Activated CD4-positive, CD25-positive, alpha-beta regulatory T cell treated with anti-CD3 and anti-CD28 coated beads, Interleukin-2, amount 50 U/mL, for 24 hours (primary cell): ENCODE results near the gene TRMT44.
"Not testable (repeated sequence)": the region's sequence is repeated elsewhere in the genome, so short reads cannot be mapped to it uniquely, and the experiment has no call there.

Experiments
- ATAC-seq, 2 donors: fragments of 150-1000 bp; cut with Tn5 transposase; one replicate each; pipeline ENCODE4 v1.10.0; 2021; ENCODE audit warnings: mild to moderate bottlenecking in 1 of 2, moderate library complexity in 1 of 2

The TRMT44 gene

DNA sequence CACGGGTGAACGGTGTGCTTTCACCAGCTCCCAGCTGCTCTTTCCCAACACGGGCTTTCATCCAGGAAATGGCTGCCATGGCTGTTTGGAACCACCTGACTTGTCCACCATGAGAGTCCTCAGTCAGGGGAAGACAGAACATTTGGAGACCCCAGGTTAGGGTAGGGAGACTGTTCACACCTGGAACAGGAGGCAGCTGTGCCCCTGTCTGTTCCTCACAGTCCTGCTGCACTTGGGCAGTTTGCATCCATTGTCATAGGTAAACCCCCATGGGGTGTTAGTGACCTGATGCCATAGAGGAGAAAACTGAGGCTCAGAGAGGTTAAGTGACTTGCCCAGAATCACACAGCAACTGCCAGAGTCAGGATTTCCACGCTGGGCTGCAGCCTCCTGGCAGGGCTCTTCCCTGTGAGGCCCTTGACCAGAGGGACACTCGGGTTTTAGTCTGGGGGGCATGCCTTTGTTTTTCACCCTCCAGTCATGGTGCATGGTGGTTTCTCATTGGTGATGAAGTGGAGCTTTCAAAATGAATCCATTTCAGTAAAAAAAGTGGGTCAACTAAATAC lies 54.5 kb downstream of the TRMT44 start:
- ATAC-seq: no peak

DNA sequence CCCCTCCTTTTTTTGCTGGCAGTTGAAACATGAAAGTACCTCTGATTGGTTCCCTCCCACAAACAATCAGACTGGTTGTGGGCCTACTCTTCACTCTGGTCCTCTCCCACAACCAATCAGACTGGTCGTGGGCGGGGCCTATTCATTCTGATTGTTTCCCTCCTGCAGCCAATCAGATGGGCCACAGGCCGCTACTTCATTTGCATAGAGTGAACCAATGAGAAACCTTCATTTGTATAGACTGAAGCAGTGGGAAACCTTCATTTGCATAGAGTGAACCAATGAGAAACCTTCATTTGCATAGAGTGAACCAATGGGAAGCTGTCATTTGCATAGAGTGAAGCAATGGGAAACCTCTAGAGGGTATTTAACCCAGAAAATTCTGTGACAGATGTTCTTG lies 55.2 kb downstream of the TRMT44 start:
- ATAC-seq: no peak

DNA sequence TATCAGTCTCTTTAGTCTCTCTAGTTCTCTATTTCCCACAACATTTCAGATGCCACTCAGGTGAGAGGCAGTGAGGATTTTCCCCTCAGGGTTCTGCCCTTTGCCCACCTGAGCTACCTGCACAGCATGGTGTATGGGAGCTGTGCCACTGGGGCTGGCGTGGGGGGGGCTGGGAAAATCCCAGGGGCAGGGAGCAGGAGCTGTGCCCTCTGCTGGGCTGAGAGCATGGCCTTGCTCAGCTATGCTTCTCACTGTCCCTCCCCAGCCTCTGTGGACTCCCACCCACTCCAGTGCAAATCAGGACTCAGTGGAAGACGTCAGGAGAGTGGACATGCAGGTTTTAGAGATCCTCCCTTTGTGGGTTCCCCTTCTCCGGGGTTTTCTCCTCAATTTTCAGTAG lies 57.2 kb downstream of the TRMT44 start:
- ATAC-seq: no peak

DNA sequence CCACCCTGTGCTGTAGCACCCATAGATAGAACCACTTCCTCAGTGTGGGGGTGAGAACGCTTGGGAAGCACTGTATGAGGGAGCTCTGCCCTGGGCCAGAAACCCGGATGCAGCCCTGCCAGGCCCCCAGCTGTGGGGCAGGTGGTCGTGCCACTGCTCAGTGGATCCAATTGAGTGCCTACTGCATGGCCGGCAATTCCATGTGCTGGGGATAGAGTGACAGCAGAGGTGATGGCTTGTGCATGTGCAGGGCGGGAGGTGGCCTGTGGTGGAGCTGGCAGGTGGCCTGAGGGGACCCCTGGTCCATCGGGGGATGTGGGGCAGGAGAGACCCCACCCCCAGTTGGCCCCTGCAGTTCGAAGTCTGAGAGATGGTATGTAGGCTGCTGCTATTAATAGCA lies 60.4 kb downstream of the TRMT44 start:
- ATAC-seq: no peak

DNA sequence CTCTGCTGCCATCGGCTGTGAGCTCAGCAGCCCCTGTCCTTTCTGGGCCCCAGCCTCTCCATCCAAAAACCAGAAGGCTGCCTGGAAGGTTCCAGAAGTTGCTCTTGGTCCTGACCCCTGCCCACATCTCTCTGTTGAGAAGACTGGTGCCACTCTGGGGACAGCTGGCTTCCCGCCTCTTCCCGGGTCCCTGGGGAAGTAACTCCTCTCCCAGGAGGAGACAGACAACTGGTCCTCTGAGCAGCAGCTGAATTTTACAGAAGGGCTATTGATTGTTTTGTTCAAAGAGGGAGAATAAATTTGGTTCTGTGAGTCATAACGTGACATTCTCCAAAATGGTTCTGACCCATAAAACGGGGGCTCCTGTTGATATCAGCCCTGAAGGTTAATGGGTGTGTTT lies 61.2 kb downstream of the TRMT44 start:
- ATAC-seq: no peak

DNA sequence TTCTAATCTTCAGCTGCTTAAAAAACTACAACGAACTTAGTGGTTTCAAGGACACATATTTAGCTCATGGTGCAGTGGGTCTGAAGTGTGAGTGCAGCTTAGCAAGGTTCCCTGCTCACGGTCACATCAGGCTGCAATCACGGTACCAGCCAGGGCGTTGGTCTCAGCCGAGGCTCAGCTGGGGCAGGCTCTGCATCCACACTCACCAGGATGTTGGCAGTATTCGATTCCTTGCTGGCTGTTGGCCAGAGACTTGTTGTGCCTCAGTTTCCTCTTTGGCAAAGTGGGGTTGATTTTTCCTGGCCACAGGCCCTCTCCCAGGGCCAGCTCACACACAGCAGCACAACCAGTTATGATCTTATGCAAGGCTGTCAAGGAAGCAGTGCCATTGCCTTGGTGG lies 61.8 kb downstream of the TRMT44 start:
- no peak for ATAC-seq

DNA sequence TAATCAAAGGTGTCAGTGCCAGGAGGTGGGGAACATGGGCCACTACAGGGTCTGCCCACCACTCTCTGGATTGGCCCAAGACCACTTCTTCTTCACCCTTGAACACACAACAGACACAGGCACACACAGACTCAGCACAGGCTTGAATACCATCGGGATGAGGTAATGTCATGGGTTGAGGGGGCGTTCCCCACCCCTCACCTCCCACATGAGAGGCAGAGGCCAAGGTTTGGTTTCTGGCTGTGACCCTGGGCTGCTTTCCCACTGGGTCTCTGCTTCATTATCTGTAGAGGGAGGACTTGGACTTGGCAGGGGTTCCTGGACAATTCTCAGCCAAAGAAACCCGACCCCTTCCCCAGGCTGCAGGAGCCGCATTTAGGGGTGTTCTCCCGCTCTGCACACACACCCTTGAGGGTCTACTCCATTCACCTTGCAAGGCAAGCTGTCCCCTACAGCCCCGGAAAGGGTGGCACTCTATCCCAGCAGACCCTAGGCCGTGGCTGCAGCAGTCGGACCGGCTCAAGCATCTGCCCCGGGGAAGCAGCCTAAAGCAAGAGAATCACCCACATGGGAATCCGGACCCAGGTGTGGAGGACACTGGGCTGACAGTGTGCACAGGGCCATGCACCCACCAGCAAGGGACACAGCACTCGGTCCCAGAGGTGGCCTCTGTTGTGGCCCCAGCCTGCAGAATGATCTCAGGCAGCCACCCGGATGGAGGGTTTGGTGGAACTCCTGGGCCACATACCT lies 62.4 kb downstream of the TRMT44 start:
- ATAC-seq: no peak

DNA sequence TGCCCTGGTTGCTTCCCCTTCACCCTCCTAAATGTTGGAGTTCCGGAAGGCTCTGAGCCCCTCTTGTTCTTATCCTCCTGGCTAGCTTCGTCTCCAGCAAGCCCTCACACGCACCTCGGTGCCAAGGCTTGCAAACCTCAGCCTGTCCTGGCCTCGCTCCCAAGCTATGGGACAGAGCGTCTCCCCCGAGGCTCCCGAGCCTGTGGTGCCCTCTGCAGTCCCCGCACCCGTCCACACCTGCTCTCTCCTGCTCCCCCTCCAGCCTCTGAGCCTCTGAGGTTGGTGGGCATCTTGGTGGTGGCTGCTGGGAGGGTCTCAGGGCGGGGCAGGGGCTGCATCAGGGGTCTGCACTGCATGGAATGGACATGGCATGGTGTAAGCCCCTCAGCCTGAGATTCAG lies 63.2 kb downstream of the TRMT44 start:
- no peak for ATAC-seq

DNA sequence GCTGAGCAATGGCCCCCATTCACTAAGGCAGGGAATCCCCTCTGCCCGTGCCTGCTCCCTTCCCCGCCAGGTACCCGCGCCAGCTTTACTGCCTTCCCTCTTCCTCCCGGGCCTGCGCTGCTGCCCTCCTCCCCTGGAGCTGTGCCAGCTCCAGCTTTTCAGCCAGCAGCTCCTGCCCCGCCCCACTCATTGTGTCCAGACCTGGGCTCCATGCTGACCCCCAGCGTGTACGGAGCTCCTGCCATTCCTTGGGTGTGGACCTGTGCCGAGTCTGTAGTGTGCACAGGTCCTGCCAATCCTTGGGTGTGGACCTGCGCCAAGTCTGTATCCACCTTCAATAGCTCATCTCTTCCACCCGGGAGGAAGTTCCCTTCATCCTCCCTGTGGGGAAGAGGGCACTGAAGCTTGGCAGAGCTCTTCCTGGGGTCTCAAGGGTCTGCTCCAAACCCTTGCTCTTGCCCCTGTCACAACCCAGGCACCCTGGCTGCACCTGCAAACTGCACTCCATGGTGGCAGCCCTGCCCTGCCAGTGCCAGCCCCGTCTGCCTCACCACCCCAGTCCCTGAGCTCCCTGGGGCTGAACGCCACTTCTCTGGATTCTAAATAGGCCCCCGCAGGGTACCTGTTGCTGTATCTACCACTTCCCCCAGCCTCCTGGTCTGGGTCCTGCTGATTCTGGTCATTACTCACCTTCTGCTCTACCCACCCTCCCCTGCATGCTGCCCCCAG lies 63.9 kb downstream of the TRMT44 start:
- ATAC-seq: no peak

DNA sequence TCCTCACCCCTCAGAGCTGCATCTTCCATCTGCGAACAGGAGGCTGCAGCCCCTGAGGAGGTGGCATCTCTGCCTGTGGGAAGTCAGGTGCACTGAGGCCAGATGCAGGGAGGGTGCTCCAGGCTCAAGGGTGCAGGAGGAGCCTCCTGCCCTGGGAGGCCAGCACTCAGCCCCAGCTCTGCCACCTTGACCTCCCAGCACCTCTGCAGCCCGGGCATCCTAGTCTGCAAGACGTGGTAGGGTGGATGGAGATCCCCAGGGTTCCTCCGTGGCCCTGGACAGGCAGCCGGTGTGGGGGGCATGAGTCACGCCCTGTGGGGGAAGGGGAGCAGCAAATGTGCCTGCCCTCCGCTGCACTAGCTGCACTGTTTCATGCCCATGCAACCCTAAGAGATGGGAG lies 64.7 kb downstream of the TRMT44 start:
- no peak for ATAC-seq

DNA sequence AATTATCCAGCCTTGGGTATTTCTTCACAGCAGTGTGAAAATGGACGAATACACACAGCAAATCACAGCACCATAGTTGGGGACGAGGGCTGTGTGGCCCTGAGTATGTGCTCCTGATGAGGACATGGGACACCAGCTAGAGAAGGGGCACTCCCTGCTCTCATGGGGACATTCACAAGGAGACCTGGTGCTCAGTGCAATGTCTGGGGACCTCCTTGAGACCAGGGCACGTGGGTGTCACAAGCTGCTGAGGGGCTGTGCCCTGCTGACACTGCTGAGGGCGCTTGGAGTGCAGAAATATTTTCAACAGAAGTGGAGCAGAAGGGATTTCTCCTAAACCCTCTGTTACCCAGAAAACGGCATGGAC lies 65.4 kb downstream of the TRMT44 start:
- no peak for ATAC-seq

DNA sequence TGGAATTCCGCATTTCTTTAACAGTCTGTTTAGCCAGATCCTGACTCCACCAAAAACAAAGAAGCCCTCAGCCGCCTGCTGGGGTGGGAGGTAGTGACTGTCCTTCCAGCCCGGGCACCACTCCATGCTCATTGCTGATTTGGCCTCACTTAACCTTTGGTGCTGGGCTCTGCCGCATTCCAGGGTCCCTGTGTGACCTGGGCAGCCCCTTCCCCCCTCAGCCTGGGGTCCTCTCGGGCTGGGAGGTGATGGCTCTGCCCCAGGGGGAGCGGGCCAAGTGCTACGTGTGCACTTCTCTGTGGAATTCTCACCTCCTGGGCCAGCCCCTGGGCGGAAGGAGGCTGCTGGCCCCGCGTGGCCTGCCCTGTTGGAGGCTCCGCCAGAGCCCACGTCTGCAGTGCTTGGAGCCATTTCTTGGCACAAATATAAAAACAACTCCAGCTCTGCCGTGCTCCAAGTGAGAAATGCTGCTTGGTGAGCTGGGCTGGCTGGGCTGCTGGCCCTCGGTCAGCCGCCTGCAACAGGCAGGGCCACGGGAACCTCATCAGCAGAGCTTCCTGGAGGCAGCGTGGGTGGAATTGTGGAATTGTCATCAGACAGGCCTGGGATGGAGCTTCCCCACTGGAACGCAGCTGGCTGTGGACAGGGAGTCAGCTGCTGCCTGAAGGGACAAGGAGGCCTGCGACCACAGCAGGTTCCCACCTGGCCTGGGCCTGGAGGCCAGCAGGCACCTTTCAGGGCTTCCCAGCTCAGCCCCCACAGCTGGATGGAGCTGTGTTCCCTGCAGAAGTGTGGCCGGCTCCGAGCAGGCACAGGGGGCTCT lies 66.0 kb downstream of the TRMT44 start:
- no peak for ATAC-seq

DNA sequence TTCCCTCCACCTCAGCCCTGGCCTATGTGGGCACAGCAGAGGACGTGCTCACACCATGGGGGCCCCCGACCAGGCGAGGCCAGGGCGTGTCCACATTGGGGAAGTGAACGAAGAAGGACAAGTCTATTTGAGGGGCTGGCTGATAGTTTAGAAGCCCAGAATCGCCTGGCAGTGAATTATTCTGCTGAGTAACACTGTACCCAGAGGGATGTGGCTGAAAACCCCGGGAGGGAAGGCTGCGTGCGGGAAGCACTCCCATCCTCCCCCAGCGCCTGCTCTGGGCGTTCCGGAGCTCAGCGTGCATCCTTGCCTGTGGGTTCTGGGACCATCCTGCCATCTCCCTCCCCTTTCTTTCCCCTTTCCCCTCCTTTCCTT lies 66.6 kb downstream of the TRMT44 start:
- ATAC-seq: no peak

DNA sequence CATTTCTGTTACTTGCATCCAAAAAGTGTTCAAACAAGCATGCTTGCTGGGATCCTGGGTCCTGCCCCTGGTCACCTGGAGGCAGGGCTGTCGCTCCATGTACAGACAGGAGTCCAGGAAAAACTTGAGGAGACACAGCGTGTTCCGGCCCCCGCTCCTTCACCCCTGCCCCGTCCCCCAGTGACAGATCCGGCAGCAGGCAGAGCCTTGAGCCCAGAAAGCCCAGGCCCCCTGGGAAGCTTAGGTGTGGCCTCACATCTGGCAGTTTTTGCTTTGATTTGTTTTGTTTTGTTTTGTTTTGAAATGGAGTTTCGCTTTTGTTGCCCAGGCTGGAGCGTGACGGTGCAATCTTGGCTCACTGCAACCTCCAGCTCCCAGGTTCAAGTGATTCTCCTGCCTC lies 67.0 kb downstream of the TRMT44 start:
- ATAC-seq: no peak

DNA sequence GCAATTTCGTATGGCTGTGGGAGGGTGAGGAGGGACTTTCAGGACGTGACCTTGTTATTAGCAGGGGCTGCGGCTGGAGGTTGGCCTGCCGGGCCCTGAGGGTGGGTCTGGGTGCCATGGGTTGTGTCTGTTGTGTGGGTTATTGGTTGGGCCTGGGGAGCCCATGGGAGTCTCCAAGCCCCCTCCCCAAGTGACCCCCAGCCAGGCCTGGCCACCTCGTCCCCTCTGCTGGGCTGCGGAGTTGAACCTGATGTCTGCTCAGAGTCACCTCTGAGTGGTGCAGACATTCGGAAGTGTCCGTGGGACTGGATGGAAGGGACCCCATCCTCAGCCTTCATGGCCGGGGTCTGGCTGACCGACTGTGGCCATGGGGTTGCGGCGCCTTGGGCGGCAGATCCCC lies 67.7 kb downstream of the TRMT44 start:
- no peak for ATAC-seq

DNA sequence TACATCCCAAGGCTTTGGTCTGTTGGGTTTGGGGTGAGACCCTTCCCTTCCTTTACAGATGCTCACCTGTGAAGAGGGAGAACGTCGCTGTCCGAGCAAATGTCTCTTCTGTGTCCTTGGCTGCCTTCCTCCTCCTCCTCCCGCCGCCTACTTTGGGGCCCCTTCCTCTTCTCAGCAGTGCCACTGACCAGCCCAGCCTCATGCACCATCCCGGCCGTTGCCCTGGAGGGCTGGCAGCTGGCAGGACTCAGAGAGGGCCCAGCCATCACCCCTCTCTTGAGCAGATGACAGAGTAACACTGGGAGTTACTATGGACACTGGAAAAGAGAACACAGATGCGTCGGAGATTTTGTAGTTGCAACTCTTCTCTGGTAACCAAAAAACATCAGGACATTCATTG lies 68.2 kb downstream of the TRMT44 start:
- no peak for ATAC-seq

DNA sequence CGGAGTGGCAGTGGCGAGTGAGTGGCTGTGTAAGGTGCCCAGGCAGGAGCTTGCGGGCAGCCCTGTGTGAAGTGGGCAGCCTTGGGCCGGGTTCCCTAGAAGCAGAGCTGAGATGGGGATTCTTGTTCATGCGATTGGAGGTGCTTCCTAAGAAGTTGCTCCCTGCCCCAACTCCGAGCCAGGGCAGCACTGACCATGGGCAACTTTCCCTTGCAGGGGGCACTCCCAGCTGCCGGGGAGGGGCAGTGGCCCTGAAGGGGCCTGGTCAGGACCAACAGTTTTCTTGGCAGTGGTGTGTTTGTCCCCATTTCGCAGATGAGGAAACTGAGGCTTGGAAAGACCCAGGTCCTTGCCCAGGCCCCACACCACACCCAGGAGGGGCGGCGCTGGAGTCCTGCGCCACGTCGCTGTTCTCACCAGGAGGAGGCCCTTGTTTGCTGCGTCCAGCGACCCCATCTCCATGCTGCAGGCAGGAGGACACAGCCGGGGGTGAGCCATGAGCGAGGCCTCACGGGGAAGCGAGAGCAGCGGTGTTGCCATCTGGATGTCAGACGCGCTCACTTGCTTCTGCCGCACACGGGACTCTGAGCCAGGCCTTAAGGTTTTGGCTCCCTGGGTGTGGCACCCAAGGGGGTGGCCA lies 68.9 kb downstream of the TRMT44 start:
- no peak for ATAC-seq

DNA sequence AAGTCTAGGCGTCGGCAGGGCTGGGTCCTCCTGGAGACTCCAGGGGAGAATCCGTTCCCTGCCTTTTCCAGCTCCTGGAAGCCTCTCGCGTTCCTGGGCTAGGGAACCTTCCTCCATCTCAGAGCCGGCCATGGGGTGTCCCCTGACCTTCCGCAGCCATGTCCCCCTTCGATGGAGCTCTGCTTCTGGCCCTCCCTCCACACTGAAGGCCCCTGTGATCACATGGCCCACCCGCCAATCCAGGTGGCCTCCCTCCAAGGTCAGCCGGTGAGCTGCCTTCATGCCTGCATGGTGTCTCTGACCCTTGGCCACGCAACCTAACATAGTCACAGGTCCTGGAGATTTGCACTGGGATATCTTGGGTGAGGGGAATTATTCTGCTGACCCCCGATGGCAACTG lies 69.6 kb downstream of the TRMT44 start:
- no peak for ATAC-seq

DNA sequence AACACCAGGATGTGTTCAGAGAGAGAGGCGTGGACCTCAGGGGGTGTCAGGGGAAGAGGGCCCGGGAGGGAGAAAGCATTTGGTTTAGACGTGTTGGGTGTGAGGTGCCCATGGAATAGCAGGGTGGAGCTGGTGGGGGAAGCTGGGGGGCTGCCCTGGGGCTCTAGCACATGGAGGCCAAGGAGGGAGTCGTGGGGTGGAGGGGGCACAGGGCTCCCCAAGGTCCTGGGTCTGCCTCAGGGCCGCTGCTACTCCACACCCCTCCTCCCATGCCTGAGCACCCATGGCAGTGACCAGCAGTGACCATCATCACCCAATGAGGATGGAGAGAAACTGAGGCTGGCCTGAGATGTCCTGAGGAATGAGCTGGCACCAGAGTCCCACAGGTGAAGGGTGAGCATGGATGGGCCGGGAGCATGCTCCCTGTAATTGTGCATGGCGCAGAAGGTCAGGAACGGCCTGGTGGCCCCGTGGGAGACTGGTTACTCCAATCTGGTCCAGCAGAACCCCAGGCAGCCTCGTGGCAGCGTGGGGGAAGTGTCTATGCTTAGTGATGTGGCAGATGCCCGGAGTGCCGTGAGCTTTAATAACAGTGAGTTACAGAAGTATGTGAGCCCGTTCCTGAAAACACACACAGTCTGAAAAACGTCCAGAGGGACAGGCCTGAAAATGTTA lies 70.2 kb downstream of the TRMT44 start:
- no peak for ATAC-seq

DNA sequence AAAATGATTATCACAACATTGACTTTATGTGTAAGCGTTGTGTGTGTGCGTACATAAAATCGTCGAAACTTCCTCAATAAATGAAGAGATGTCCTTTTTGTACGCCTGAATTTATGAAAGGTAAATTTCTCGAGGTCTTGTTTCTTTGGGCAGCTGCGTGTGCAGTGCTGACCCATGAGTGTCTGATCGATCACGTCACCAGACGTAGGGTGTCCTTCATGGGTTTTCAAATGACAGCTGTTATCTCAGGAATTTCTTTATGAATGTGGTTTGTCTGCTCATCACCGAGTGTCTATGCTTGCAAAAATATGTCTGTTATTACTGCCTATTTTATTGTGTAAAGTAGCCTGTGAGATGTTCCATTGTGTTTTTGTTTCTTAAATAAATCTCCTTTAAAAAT lies 71.9 kb downstream of the TRMT44 start:
- ATAC-seq: no peak

DNA sequence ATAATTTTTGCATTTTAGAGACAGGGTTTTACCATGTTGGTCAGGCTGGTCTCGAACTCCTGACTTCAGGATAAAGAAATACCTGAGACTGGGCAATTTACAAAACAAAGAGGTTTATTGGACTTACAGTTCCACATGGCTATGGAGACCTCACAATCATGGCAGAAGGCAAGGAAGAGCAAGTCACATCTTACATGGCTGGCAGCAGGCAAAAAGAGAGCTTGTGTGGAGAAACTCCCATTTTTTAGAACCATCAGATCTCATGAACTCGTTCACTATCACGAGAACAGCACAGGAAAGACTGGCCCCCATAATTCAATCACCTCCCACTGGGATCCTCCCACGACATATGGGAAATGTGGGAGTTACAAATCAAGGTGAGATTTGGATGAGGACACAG lies 72.5 kb downstream of the TRMT44 start:
- ATAC-seq: not testable (repeated sequence)

DNA sequence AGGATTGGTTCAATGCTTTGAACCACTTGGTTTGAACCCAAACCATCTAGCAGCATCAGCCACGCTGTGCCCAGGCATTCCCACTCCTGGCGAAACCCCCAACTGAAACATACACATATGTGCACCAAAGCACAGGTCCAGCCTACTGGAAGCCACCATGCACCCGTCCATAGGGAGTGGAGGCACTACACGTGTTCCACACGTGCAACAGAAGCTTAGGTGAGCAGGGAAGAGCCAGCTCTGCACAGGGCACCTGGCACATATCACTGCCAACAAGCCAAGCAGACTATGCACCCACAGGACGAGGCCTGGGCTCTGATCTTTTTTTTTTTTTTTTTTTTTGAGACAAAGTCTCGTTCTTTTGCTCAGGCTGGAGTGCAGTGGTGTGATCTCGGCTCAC lies 73.4 kb downstream of the TRMT44 start:
- ATAC-seq: no peak
